Measurements from ENCODE around the gene MLXIP. TPM values are rescaled to one million over a fixed set of nuclear protein-coding genes. Genes with fewer than 3 reads are reported as not detected.

Gene MLXIP
- total and polyA plus RNA-seq, 2 experiments from 2014 or later, result 16.2 to 23.0 TPM

DNA sequence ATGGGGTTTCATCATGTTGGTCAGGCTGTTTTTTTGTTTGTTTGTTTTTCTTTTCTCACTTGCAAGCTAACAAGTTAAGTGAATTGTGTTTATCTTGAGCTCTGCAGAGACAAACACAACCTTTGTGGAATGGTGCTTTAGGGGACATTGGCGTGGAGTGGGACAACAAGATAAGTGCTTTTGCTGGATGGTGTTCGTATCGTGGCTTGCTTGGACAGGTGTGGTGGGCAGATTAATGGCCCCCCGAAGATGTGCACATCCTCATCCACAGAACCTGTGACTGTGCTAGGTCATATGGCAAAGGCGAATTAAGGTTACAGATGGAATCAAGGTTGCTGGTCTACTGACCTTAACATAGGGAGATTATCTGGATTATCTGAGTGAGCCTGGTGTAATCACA is 7.0 kb downstream of the MLXIP start:
- Mint-ChIP-seq H3K27ac (no peak overlapping the region), H3K9me3 (no peaks in the 10 kb centered on the region), H3K4me3 (no peak overlapping the region), H3K4me1 (peaks cover 30% of the 10 kb centered on the region), H3K36me3 (ENCODE audit: low read depth) (peaks cover 13% of the 10 kb centered on the region), H3K27me3 (ENCODE audit: insufficient read depth, low read depth, poor library complexity) (peaks cover 3% of the 10 kb centered on the region)
- Histone ChIP-seq H3K36me3 (ENCODE audit: insufficient read depth) (no peaks in the 10 kb centered on the region), H3K4me2 (no peak overlapping the region), H3K9me2 (ENCODE audit: insufficient read depth) (no peaks in the 10 kb centered on the region), H3K4me3 (no peak overlapping the region), H3F3A (replicated peaks; ENCODE audit: low read depth) (no peaks in the 10 kb centered on the region), H3K4me1 (ENCODE audit: insufficient read depth) (peaks cover 28% of the 10 kb centered on the region), H4K20me1 (replicated peaks; ENCODE audit: insufficient read depth) (peaks cover 17% of the 10 kb centered on the region; the same call in 1 of the 2 replicates), H3K79me2 (replicated peaks; ENCODE audit: insufficient read depth) (peaks cover 71% of the 10 kb centered on the region), H3K27ac (ENCODE audit: low read depth) (no peak overlapping the region), H3K27me3 (ENCODE audit: insufficient read depth) (no peaks in the 10 kb centered on the region), H2AFZ (no peak overlapping the region)
- DNase-seq (ENCODE audit: low spot score) (no peak), ATAC-seq (no peak)
- no peak for TF ChIP-seq CREB1 (CRISPR knock-in tag; IDR thresholded peaks at IDR 0.05; ENCODE audit: low read depth)
- TF ChIP-seq EZH2phosphoT487 (IDR thresholded peaks at IDR 0.05; ENCODE audit: unreplicated experiment), result no peak
- TF ChIP-seq, protein P1, sequence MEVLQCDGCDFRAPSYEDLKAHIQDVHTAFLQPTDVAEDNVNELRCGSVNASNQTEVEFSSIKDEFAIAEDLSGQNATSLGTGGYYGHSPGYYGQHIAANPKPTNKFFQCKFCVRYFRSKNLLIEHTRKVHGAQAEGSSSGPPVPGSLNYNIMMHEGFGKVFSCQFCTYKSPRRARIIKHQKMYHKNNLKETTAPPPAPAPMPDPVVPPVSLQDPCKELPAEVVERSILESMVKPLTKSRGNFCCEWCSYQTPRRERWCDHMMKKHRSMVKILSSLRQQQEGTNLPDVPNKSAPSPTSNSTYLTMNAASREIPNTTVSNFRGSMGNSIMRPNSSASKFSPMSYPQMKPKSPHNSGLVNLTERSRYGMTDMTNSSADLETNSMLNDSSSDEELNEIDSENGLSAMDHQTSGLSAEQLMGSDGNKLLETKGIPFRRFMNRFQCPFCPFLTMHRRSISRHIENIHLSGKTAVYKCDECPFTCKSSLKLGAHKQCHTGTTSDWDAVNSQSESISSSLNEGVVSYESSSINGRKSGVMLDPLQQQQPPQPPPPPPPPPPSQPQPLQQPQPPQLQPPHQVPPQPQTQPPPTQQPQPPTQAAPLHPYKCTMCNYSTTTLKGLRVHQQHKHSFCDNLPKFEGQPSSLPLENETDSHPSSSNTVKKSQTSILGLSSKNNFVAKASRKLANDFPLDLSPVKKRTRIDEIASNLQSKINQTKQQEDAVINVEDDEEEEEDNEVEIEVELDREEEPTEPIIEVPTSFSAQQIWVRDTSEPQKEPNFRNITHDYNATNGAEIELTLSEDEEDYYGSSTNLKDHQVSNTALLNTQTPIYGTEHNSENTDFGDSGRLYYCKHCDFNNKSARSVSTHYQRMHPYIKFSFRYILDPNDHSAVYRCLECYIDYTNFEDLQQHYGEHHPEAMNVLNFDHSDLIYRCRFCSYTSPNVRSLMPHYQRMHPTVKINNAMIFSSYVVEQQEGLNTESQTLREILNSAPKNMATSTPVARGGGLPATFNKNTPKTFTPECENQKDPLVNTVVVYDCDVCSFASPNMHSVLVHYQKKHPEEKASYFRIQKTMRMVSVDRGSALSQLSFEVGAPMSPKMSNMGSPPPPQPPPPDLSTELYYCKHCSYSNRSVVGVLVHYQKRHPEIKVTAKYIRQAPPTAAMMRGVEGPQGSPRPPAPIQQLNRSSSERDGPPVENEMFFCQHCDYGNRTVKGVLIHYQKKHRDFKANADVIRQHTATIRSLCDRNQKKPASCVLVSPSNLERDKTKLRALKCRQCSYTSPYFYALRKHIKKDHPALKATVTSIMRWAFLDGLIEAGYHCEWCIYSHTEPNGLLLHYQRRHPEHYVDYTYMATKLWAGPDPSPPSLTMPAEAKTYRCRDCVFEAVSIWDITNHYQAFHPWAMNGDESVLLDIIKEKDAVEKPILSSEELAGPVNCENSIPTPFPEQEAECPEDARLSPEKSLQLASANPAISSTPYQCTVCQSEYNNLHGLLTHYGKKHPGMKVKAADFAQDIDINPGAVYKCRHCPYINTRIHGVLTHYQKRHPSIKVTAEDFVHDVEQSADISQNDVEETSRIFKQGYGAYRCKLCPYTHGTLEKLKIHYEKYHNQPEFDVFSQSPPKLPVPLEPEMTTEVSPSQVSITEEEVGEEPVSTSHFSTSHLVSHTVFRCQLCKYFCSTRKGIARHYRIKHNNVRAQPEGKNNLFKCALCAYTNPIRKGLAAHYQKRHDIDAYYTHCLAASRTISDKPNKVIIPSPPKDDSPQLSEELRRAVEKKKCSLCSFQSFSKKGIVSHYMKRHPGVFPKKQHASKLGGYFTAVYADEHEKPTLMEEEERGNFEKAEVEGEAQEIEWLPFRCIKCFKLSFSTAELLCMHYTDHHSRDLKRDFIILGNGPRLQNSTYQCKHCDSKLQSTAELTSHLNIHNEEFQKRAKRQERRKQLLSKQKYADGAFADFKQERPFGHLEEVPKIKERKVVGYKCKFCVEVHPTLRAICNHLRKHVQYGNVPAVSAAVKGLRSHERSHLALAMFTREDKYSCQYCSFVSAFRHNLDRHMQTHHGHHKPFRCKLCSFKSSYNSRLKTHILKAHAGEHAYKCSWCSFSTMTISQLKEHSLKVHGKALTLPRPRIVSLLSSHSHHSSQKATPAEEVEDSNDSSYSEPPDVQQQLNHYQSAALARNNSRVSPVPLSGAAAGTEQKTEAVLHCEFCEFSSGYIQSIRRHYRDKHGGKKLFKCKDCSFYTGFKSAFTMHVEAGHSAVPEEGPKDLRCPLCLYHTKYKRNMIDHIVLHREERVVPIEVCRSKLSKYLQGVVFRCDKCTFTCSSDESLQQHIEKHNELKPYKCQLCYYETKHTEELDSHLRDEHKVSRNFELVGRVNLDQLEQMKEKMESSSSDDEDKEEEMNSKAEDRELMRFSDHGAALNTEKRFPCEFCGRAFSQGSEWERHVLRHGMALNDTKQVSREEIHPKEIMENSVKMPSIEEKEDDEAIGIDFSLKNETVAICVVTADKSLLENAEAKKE (CRISPR knock-in tag; IDR thresholded peaks at IDR 0.05), result no peak
- TF ChIP-seq, protein P2, sequence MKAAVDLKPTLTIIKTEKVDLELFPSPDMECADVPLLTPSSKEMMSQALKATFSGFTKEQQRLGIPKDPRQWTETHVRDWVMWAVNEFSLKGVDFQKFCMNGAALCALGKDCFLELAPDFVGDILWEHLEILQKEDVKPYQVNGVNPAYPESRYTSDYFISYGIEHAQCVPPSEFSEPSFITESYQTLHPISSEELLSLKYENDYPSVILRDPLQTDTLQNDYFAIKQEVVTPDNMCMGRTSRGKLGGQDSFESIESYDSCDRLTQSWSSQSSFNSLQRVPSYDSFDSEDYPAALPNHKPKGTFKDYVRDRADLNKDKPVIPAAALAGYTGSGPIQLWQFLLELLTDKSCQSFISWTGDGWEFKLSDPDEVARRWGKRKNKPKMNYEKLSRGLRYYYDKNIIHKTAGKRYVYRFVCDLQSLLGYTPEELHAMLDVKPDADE (IDR thresholded peaks at IDR 0.05), result no peak
- no peak for TF ChIP-seq STAT1 (IDR thresholded peaks at IDR 0.05; ENCODE audit: unreplicated experiment)
- no peak for TF ChIP-seq ZNF114 (CRISPR knock-in tag; IDR thresholded peaks at IDR 0.05)
- TF ChIP-seq, protein P3, sequence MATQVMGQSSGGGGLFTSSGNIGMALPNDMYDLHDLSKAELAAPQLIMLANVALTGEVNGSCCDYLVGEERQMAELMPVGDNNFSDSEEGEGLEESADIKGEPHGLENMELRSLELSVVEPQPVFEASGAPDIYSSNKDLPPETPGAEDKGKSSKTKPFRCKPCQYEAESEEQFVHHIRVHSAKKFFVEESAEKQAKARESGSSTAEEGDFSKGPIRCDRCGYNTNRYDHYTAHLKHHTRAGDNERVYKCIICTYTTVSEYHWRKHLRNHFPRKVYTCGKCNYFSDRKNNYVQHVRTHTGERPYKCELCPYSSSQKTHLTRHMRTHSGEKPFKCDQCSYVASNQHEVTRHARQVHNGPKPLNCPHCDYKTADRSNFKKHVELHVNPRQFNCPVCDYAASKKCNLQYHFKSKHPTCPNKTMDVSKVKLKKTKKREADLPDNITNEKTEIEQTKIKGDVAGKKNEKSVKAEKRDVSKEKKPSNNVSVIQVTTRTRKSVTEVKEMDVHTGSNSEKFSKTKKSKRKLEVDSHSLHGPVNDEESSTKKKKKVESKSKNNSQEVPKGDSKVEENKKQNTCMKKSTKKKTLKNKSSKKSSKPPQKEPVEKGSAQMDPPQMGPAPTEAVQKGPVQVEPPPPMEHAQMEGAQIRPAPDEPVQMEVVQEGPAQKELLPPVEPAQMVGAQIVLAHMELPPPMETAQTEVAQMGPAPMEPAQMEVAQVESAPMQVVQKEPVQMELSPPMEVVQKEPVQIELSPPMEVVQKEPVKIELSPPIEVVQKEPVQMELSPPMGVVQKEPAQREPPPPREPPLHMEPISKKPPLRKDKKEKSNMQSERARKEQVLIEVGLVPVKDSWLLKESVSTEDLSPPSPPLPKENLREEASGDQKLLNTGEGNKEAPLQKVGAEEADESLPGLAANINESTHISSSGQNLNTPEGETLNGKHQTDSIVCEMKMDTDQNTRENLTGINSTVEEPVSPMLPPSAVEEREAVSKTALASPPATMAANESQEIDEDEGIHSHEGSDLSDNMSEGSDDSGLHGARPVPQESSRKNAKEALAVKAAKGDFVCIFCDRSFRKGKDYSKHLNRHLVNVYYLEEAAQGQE (IDR thresholded peaks at IDR 0.05; ENCODE audit: unreplicated experiment), result no peak
- no peak for TF ChIP-seq JUNB (IDR thresholded peaks at IDR 0.05; ENCODE audit: unreplicated experiment)
- TF ChIP-seq POLR2AphosphoS5 (IDR thresholded peaks at IDR 0.05; ENCODE audit: low read depth), result no peak
- TF ChIP-seq EZH2 (IDR thresholded peaks at IDR 0.05; ENCODE audit: low read depth, unreplicated experiment), result no peak
- no peak for TF ChIP-seq ZNF331 (CRISPR knock-in tag; IDR thresholded peaks at IDR 0.05; ENCODE audit: low read depth)
- TF ChIP-seq, protein P4, sequence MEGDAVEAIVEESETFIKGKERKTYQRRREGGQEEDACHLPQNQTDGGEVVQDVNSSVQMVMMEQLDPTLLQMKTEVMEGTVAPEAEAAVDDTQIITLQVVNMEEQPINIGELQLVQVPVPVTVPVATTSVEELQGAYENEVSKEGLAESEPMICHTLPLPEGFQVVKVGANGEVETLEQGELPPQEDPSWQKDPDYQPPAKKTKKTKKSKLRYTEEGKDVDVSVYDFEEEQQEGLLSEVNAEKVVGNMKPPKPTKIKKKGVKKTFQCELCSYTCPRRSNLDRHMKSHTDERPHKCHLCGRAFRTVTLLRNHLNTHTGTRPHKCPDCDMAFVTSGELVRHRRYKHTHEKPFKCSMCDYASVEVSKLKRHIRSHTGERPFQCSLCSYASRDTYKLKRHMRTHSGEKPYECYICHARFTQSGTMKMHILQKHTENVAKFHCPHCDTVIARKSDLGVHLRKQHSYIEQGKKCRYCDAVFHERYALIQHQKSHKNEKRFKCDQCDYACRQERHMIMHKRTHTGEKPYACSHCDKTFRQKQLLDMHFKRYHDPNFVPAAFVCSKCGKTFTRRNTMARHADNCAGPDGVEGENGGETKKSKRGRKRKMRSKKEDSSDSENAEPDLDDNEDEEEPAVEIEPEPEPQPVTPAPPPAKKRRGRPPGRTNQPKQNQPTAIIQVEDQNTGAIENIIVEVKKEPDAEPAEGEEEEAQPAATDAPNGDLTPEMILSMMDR (conservative IDR thresholded peaks at IDR 0.05; ENCODE audit: low read depth in 2 of 2), result no peak
- no peak for TF ChIP-seq NANOG (IDR thresholded peaks at IDR 0.05; ENCODE audit: borderline replicate concordance)
